Peyer's patch (tissue), 4 donors: ENCODE measurements around the gene RASGRP4. TPM values are rescaled to one million over a fixed set of nuclear protein-coding genes. Genes with fewer than 3 reads are reported as not detected.

Experiments
- DNase-seq, 3 donors: peaks; one replicate each; pipeline ENCODE4 v3.0.0-alpha.2; 2017 to 2019
- H3K27ac ChIP-seq, 4 donors: fragments of 200-600 bp; sonication (generic); one replicate each; pipeline ENCODE4 v1.5.1; 2016 to 2019
- H3K27me3 ChIP-seq, 2 donors: fragments of 200-600 bp; sonication (generic); one replicate each; pipeline ENCODE4 v1.5.1; 2019
- H3K36me3 ChIP-seq, 3 donors: fragments of 200-600 bp; sonication (generic); one replicate each; pipeline ENCODE4 v1.5.1; 2016 to 2019
- H3K4me1 ChIP-seq, 4 donors: fragments of 200-600 bp; sonication (generic); one replicate each; pipeline ENCODE4 v1.5.1; 2016 to 2019
- H3K4me3 ChIP-seq, 4 donors: fragments of 200-600 bp; sonication (generic); 1 replicate in 3 of 4; 2 replicates in 1 of 4; pipeline ENCODE4 v1.5.1; 2016 to 2019; ENCODE audit warnings: mild to moderate bottlenecking in 1 of 4
- H3K9me3 ChIP-seq, 4 donors: fragments of 200-600 bp; sonication (generic); one replicate each; pipeline ENCODE4 v1.5.1; 2016 to 2019; ENCODE audit warnings: mild to moderate bottlenecking in 1 of 4
- POLR2A ChIP-seq, 2 donors: fragments of 450-650 bp; IDR thresholded peaks; one replicate each; pipeline ENCODE4 v1.5.1; 2017; ENCODE audit warnings: antibody characterized with exemption in 2 of 2, mild to moderate bottlenecking in 2 of 2, moderate library complexity in 2 of 2
- total RNA-seq, 4 donors: library from RNA; depleted of rRNA; stranded (reverse); fragments of >200 nt; gene quantifications; one replicate each; pipeline ENCODE4 v1.1.0, GENCODE V29; 2016
- TF ChIP-seq, protein P1 (sequence below), 6 experiments: fragments of 450-650 bp in 4 of 6; fragments of 200-600 bp in 2 of 6; sonication (generic) in 1 of 6; IDR thresholded peaks; one replicate each; pipeline ENCODE4 v1.5.1; 2017 to 2019; ENCODE audit warnings: antibody characterized with exemption in 6 of 6, mild to moderate bottlenecking in 3 of 6, moderate library complexity in 1 of 6

The RASGRP4 gene
- total RNA-seq, 4 donors from 2014 or later, result 0.70 to 9.1 (median 1.7) TPM

DNA sequence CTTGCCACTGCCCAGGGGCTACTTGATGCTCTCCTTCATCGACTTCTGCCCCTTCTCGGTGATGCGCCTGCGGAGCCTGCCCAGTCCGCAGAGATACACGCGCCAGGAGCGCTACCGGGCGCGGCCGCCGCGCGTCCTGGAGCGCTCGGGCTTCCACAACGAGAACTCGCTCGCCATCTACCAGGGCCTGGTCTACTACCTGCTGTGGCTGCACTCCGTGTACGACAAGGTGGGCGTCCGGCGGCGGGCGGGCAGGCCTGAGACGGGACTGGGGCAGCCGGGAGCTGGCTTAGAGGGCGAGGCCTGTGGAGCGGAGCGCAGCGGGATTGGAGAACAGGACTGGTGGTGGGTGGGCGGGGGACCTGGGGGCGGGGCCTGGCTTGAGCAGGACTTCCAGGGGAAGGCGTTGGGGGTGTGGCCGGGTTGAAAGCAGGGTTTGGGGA lies 64.4 kb downstream of the RASGRP4 start:
- Histone ChIP-seq H3K36me3 (no peaks in the 10 kb centered on the region), H3K4me1 (peaks cover 0 to 19% (median 4%) of the 10 kb centered on the region in 4 donors), H3K27ac (peak overlapping the region in 2 of 4 donors; percentile 58 to 62), H3K27me3 (peaks cover 0 to 3% of the 10 kb centered on the region in 2 donors), H3K9me3 (no peaks in the 10 kb centered on the region), H3K4me3 (peak overlapping the region; percentile 32 to 65 (median 63))
- peak; percentile 72 to 88 (median 83) for DNase-seq
- TF ChIP-seq, protein P1, sequence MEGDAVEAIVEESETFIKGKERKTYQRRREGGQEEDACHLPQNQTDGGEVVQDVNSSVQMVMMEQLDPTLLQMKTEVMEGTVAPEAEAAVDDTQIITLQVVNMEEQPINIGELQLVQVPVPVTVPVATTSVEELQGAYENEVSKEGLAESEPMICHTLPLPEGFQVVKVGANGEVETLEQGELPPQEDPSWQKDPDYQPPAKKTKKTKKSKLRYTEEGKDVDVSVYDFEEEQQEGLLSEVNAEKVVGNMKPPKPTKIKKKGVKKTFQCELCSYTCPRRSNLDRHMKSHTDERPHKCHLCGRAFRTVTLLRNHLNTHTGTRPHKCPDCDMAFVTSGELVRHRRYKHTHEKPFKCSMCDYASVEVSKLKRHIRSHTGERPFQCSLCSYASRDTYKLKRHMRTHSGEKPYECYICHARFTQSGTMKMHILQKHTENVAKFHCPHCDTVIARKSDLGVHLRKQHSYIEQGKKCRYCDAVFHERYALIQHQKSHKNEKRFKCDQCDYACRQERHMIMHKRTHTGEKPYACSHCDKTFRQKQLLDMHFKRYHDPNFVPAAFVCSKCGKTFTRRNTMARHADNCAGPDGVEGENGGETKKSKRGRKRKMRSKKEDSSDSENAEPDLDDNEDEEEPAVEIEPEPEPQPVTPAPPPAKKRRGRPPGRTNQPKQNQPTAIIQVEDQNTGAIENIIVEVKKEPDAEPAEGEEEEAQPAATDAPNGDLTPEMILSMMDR (IDR thresholded peaks at IDR 0.05), result peak in 5 of 6 experiments; percentile 8 to 53 (median 42)
- no peak for TF ChIP-seq POLR2A (IDR thresholded peaks at IDR 0.05)

DNA sequence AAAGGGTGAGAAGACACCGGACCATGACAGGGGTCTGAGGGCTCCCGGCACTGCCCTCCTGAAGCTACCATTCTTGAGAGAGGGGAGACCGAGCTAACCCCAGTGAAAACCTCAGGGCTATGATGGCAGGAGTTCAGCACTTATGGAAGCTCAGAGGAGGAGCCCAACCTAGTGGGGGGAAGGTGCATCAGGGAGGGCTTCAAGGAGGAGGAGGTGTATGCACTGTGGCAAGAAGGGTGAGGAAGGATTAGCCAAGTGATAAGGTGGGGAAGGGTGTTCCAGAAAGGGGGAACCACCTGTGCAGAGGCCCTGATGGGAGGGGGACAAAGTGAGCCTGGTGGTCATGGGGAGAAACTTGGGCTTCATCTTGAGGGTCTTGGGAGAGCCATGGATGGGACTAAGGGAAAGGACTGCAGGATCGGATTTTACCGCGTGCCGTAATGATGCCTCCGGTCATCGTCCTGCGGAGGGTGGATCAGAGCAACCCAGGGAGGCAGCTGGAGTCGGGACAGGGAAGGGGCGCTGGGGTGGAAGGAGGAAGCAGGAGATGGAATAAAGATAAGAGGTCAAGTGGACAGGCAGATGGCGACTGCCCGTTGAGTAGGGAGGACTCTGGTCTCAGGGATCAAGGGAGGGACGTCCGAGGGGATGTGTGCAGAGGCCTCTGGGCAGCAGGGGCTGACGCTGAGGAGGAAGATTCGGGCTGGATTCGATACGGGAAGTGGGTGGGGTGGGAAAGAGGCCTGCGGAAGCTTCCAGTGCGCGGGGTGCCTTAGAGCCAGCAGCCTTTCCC lies 65.0 kb downstream of the RASGRP4 start:
- no peak for DNase-seq
- H3K36me3 ChIP-seq, result no peaks in the 10 kb centered on the region
- peaks cover 0 to 3% of the 10 kb centered on the region in 2 donors for H3K27me3 ChIP-seq
- H3K27ac ChIP-seq, result peak overlapping the region in 1 of 4 donors; percentile 58
- peak overlapping the region; percentile 32 to 65 (median 63) for H3K4me3 ChIP-seq
- TF ChIP-seq, protein P1 (IDR thresholded peaks at IDR 0.05), result no peak
- no peak for TF ChIP-seq POLR2A (IDR thresholded peaks at IDR 0.05)
- H3K4me1 ChIP-seq, result peaks cover 0 to 19% (median 4%) of the 10 kb centered on the region in 4 donors
- no peaks in the 10 kb centered on the region for H3K9me3 ChIP-seq

DNA sequence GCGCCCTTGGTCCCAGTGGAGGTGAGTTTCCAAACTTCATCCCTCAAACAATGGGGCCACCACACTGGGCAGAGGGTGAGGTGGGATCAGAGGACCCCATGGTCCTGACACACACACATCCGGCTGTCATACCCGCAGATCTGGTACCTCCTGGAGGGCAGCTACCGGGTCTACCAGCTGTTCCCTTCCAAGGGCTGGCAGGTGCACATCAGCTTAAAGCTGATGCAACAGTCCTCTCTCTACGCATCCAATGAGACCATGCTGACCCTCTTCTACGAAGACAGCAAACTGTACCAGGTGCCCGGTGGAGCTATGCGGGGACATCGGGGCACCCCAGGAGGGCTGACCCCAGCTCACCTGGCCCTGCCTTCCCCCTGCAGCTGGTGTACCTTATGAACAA lies 65.7 kb downstream of the RASGRP4 start:
- Histone ChIP-seq H3K27ac (no peak overlapping the region), H3K36me3 (no peaks in the 10 kb centered on the region), H3K4me3 (no peak overlapping the region), H3K27me3 (no peaks in the 10 kb centered on the region), H3K9me3 (no peaks in the 10 kb centered on the region), H3K4me1 (peaks cover 0 to 19% (median 4%) of the 10 kb centered on the region in 4 donors)
- no peak for TF ChIP-seq POLR2A (IDR thresholded peaks at IDR 0.05)
- TF ChIP-seq, protein P1 (IDR thresholded peaks at IDR 0.05), result no peak
- no peak for DNase-seq

DNA sequence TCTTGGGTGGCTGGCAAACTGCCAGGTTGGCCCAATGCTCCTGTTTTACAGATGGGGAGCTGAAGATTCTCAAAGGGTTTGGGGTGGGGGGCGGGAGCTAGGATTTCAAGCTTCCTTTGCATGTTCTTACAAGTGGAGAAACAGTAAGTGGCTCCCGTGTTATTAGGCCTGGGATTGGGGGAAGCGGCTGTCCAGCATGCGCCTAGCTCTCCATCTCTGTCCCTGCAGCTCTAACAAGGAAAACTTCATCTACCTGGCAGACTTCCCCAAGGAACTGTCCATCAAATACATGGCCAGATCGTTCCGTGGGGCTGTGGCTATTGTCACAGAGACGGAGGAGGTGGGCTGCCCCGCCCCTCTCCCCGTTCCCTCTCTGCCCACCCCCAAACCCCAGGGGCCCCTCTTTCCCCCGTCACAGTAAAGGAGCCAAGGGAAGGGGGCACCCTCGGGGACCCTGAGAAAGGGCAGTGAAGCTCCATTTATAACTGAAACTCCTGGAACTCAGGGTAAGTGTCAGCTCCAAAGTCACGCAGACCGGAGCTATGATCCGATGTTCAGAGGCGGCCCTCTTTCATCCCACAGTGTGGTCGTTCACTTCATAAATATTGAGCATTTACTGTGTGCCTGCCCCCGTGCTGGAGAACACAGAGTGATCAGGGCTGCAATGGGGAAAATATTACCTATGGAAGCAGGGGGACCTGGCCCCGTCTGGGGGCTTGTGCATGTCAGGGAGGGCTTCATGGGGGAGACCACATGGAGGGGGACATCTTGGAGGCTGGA lies 66.6 kb downstream of the RASGRP4 start:
- Histone ChIP-seq H3K4me3 (no peak overlapping the region), H3K36me3 (no peaks in the 10 kb centered on the region), H3K27me3 (no peaks in the 10 kb centered on the region), H3K4me1 (peaks cover 0 to 19% (median 4%) of the 10 kb centered on the region in 4 donors), H3K9me3 (no peaks in the 10 kb centered on the region), H3K27ac (no peak overlapping the region)
- no peak for DNase-seq
- TF ChIP-seq POLR2A (IDR thresholded peaks at IDR 0.05), result no peak
- TF ChIP-seq, protein P1 (IDR thresholded peaks at IDR 0.05), result no peak

Other genes with a start within 250 kb of the RASGRP4 start
- gene DPF1, start 202.0 kb downstream of the RASGRP4 start, total RNA-seq, result not detected
- gene PPP1R14A, start 169.8 kb downstream of the RASGRP4 start, total RNA-seq, result 10 to 100 TPM in 2 of 4 donors, 1 to 10 TPM in 2; 8.2 to 28.1 (median 17.7) TPM
- gene SPINT2, start 161.6 kb downstream of the RASGRP4 start, total RNA-seq, result 1,000 to 10,000 TPM in 2 of 4 donors, 100 to 1,000 TPM in 2; 158 to 1,321 (median 873) TPM
- 100 to 1,000 TPM in 3 of 4 donors, 10 to 100 TPM in 1; 39.6 to 444 (median 348) TPM for gene C19orf33, start 122.0 kb downstream of the RASGRP4 start, total RNA-seq
- gene YIF1B, start 110.3 kb downstream of the RASGRP4 start, total RNA-seq, result 10 to 100 TPM; 11.6 to 31.4 (median 15.0) TPM
- gene KCNK6, start 106.4 kb downstream of the RASGRP4 start, total RNA-seq, result 10 to 100 TPM in 2 of 4 donors, 1 to 10 TPM in 2; 7.4 to 19.3 (median 12.3) TPM
- 10 to 100 TPM in 3 of 4 donors, 1 to 10 TPM in 1; 5.0 to 51.0 (median 22.8) TPM for gene CATSPERG, start 90.4 kb downstream of the RASGRP4 start, total RNA-seq
- 100 to 1,000 TPM; 118 to 211 (median 164) TPM for gene PSMD8, start 51.6 kb downstream of the RASGRP4 start, total RNA-seq
- 10 to 100 TPM in 1 of 4 donors, 1 to 10 TPM in 3; 2.5 to 10.1 (median 6.2) TPM for gene GGN, start 38.2 kb downstream of the RASGRP4 start, total RNA-seq
- 1 to 10 TPM in 2 of 4 donors, under 1 TPM in 1, not detected in 1; 0.88 to 5.9 (median 2.4) TPM for gene SPRED3, start 37.5 kb downstream of the RASGRP4 start, total RNA-seq
- gene FAM98C, start 23.1 kb downstream of the RASGRP4 start, total RNA-seq, result 10 to 100 TPM; 28.9 to 76.8 (median 48.1) TPM
- 1 to 10 TPM in 3 of 4 donors, under 1 TPM in 1; 0.35 to 4.6 (median 3.4) TPM for gene RYR1, start 7.5 kb upstream of the RASGRP4 start, total RNA-seq
- gene MAP4K1, start 191.7 kb upstream of the RASGRP4 start, total RNA-seq, result 100 to 1,000 TPM in 1 of 4 donors, 10 to 100 TPM in 1, 1 to 10 TPM in 2; 7.0 to 116 (median 10.4) TPM
- gene EIF3K, start 193.0 kb upstream of the RASGRP4 start, total RNA-seq, result 100 to 1,000 TPM; 314 to 442 (median 369) TPM
- 1,000 to 10,000 TPM in 1 of 4 donors, 100 to 1,000 TPM in 3; 360 to 1,049 (median 814) TPM for gene ACTN4, start 221.4 kb upstream of the RASGRP4 start, total RNA-seq